Measurements from ENCODE around the gene PTPN2. TPM values are rescaled to one million over a fixed set of nuclear protein-coding genes. Genes with fewer than 3 reads are reported as not detected.

Gene PTPN2
- total RNA-seq, 4 donors from 2014 or later: 27.2 to 97.9 (median 39.9) TPM

DNA sequence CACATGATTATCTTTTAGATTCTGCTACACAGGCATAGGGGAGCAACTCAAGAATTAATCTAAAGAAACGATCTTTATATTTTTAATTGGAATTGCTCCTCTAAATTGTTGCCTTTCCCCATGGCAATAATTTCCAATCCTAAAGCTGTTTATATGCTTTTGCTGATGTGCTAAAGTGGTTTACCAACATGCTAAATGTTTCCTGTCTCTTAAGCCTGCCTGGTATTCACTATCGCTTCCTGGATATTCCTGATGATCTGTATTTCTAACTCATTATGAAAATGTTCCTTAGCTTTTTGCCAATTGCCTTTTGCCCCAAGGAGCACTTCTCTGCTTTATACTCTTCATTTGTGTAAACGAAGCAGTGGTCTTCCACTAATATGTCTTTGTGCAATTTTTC, 65.8 kb downstream of the PTPN2 start:
- ATAC-seq (ENCODE audit: low FRiP score) (no peak), DNase-seq (ENCODE audit: low spot score) (no peak)
- TF ChIP-seq, protein P1, sequence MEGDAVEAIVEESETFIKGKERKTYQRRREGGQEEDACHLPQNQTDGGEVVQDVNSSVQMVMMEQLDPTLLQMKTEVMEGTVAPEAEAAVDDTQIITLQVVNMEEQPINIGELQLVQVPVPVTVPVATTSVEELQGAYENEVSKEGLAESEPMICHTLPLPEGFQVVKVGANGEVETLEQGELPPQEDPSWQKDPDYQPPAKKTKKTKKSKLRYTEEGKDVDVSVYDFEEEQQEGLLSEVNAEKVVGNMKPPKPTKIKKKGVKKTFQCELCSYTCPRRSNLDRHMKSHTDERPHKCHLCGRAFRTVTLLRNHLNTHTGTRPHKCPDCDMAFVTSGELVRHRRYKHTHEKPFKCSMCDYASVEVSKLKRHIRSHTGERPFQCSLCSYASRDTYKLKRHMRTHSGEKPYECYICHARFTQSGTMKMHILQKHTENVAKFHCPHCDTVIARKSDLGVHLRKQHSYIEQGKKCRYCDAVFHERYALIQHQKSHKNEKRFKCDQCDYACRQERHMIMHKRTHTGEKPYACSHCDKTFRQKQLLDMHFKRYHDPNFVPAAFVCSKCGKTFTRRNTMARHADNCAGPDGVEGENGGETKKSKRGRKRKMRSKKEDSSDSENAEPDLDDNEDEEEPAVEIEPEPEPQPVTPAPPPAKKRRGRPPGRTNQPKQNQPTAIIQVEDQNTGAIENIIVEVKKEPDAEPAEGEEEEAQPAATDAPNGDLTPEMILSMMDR (IDR thresholded peaks at IDR 0.05): no peak

DNA sequence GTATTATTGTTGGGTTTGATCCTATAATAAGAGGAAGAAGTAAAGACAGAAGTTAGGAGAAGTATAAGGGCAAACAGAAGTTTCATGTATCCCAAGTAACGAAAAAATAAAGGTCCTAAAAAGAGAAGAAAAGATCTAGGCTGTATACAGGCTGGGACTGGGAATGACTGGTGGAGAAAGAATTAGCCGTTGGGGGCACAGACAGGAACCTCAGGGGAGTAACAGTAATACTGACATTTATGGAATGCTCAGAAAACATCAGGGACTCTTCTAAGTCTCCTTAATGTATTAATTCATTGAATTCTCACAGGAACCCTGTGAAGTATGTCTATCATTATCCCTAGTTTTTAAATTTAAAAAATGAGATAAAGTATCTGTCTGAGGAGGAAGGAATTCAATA, 67.6 kb downstream of the PTPN2 start:
- DNase-seq (ENCODE audit: low spot score) (no peak), ATAC-seq (ENCODE audit: low FRiP score) (no peak)
- TF ChIP-seq, protein P1 (IDR thresholded peaks at IDR 0.05): no peak

DNA sequence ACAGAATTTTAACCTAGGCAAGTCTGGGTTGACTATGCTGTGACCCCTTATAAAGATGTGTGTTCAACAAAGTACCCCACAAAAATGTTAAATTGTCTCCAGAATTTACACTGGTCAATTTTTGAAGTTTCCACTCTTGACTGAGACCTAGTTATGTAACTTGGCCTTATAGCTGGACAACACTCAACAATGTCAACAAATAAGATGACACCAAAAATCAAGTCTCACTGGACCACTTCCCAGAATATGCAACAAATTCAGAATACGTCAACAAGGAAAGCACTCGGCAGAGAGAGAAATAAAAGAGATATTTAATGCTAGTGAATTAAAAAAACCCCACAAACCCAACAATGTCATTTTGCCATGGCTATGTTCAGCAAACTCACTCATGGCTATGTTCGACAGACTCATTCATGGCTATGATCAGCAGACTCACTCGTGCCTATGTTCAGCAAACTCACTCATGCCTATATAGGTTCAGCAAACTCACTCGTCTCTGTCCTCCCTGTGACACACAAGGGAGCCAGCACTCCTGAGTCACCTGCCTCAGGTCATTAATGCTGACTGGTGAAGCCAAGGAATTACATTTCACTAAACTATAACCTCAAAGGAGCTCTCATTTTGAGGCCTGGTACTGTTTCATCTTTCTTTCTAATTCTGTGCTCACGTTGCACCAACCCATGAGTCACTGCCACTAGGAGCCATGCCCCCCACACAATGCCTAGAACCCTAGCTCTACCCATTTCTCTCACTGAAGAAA, 72.7 kb downstream of the PTPN2 start:
- ATAC-seq (ENCODE audit: low FRiP score) (no peak), DNase-seq (ENCODE audit: low spot score) (no peak)
- TF ChIP-seq, protein P1 (IDR thresholded peaks at IDR 0.05): no peak

DNA sequence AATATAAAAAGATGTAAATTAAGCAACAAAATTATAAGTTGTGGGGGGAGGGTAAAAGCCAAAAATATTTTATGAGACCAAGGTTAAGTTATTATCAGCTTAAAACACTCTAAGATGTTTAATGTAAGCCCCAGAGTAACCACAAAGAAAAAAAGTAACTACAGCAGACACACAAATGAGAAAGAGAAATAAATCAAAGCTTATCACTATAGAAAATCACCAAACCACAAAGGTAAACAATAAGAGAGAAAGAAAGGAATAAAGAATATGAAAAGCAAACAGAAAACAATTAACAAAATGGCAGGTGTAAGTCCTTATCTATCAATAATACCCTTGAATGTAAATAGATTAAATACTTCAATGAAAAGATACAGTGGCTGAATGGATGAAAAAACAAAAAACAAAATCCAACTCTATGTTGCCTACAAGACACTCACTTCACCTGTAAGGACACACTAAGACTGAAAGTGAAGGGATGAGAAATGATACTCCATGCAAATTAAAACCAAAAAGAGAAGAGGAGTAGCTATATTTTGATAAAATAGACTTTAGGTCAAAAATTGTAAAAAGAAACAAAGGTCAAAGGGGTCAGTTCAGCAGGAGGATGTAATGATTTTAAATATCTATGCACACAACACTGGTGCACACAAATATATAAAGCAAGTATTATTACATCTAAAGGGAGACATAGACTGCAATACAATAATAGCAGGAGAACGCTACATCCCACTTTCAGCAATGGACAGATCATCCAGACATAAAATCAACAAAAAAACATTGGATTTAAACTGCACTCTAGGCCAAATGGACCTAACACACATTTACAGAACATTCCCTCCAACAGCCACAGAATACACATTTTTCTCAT, 80.7 kb downstream of the PTPN2 start:
- no peak for DNase-seq (ENCODE audit: low spot score)
- TF ChIP-seq, protein P1 (IDR thresholded peaks at IDR 0.05): no peak
- ATAC-seq (ENCODE audit: low FRiP score): no peak

DNA sequence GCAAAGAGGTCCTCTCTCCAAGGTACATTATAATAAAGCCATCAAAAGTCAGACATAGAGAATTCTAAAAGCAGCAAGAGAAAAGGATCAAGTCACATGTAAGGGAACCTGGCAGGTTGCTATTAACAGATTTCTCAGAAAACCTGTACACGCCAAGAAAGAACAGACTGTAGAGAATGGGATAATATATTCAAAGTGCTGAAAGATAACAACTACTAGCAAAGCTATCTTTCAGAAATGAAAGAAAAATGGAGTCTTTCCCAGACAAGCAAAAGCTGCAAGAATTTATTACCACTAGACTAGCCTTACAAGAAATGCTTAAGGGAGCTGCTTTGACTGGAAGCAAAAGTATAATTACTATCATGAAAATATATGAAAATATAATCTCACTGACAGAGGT, 81.5 kb downstream of the PTPN2 start:
- no peak for ATAC-seq (ENCODE audit: low FRiP score)
- TF ChIP-seq, protein P1 (IDR thresholded peaks at IDR 0.05): no peak
- DNase-seq (ENCODE audit: low spot score): no peak

DNA sequence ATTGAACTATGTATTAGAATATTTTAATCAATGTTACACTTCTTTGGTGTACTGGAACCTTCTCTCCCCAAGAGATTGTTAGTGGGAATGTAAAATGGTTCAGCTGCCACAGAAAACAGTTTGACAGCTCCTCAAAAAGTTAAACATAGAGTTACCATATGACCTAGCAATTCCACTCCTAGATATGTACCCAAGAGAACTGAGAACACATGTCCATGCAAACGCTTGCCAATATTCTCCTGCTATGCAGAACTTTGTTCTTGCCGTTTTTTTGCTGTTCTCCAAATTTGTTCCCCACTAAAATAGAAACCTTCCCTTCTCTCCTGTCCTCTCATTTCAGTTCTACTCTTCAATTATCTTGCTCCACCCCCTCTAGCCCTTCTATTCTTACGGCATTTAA, 87.6 kb downstream of the PTPN2 start:
- TF ChIP-seq, protein P1 (IDR thresholded peaks at IDR 0.05): no peak
- DNase-seq (ENCODE audit: low spot score) (no peak), ATAC-seq (ENCODE audit: low FRiP score) (no peak)

Data from omental fat pad (tissue), 4 donors.